Liver (tissue), 9 donors: ENCODE results near the gene PLD2. TPM values are rescaled to one million over a fixed set of nuclear protein-coding genes. Genes with fewer than 3 reads are reported as not detected.

ENCODE experiments used
- DNase-seq: peaks from one replicate; pipeline ENCODE4 v3.0.0-alpha.2; 2017; ENCODE audit warnings: low spot score
- H3K27ac ChIP-seq, 2 donors: one replicate each; pipeline ENCODE4 v1.7.0; 2013; ENCODE audit warnings: inconsistent platforms in 2 of 2, low read length in 2 of 2, control low read depth in 1 of 2, low read depth in 1 of 2, mild to moderate bottlenecking in 1 of 2
- H3K27me3 ChIP-seq, 4 donors: one replicate each; pipeline versions ENCODE4 v1.6.1 to v1.7.0; 2013; ENCODE audit warnings: low read length in 3 of 4, inconsistent platforms in 1 of 4, mild to moderate bottlenecking in 1 of 4, moderate library complexity in 1 of 4; ENCODE audit not compliant: control insufficient read depth in 4 of 4, insufficient read depth in 4 of 4
- H3K36me3 ChIP-seq, 4 donors: one replicate each; pipeline versions ENCODE4 v1.6.1 to v1.7.0; 2013; ENCODE audit warnings: low read length in 3 of 4, mild to moderate bottlenecking in 3 of 4, low read depth in 1 of 4, moderate library complexity in 1 of 4; ENCODE audit not compliant: control insufficient read depth in 4 of 4, insufficient read depth in 3 of 4
- H3K4me1 ChIP-seq, 4 donors: one replicate each; pipeline versions ENCODE4 v1.6.1 to v1.7.0; 2013; ENCODE audit warnings: low read length in 3 of 4, mild to moderate bottlenecking in 3 of 4, moderate library complexity in 1 of 4; ENCODE audit not compliant: control insufficient read depth in 4 of 4, insufficient read depth in 4 of 4
- H3K4me3 ChIP-seq, 3 donors: one replicate each; pipeline versions ENCODE4 v1.6.1 to v1.7.0; 2013; ENCODE audit warnings: low read length in 3 of 3, control low read depth in 1 of 3, low read depth in 1 of 3, mild to moderate bottlenecking in 1 of 3
- H3K9ac ChIP-seq, 2 donors: one replicate each; pipeline ENCODE4 v1.7.0; 2013; ENCODE audit warnings: low read length in 2 of 2, mild to moderate bottlenecking in 2 of 2, moderate library complexity in 2 of 2, control low read depth in 1 of 2, low read depth in 1 of 2
- H3K9me3 ChIP-seq, 4 donors: one replicate each; pipeline versions ENCODE4 v1.6.1 to v1.7.0; 2013; ENCODE audit warnings: low read length in 3 of 4; ENCODE audit not compliant: control insufficient read depth in 4 of 4
- EGR1 ChIP-seq, 2 donors: IDR thresholded peaks; 2 replicates each; pipeline ENCODE4 v1.6.1; 2016 to 2018; ENCODE audit warnings: antibody characterized with exemption in 2 of 2, low read depth in 2 of 2
- FOXA1 ChIP-seq: IDR thresholded peaks from 2 replicates; pipeline ENCODE4 v1.6.1; 2016; ENCODE audit warnings: antibody characterized with exemption
- FOXA2 ChIP-seq: IDR thresholded peaks from 2 replicates; pipeline ENCODE4 v1.6.1; 2016; ENCODE audit warnings: antibody characterized with exemption
- GABPA ChIP-seq, 2 donors: IDR thresholded peaks in 1 of 2; conservative IDR thresholded peaks in 1 of 2; 2 replicates each; pipeline ENCODE4 v1.6.1; 2016; ENCODE audit warnings: antibody characterized with exemption in 2 of 2, mild to moderate bottlenecking in 1 of 2, moderate library complexity in 1 of 2
- HNF4A ChIP-seq, 2 donors: conservative IDR thresholded peaks; 2 replicates each; pipeline ENCODE4 v1.6.1; 2016; ENCODE audit warnings: antibody characterized with exemption in 2 of 2, mild to moderate bottlenecking in 2 of 2
- HNF4G ChIP-seq: IDR thresholded peaks from 2 replicates; pipeline ENCODE4 v1.6.1; 2016; ENCODE audit warnings: antibody characterized with exemption
- JUND ChIP-seq, 2 donors: IDR thresholded peaks; 2 replicates each; pipeline ENCODE4 v1.6.1; 2016; ENCODE audit warnings: antibody characterized with exemption in 2 of 2
- NR2F2 ChIP-seq: IDR thresholded peaks from 2 replicates; pipeline ENCODE4 v1.6.1; 2016; ENCODE audit warnings: antibody characterized with exemption
- RAD21 ChIP-seq, 2 donors: IDR thresholded peaks; 2 replicates each; pipeline ENCODE4 v1.6.1; 2016; ENCODE audit warnings: antibody characterized with exemption in 2 of 2, mild to moderate bottlenecking in 2 of 2
- RXRA ChIP-seq, 2 donors: IDR thresholded peaks; 2 replicates each; pipeline ENCODE4 v1.6.1; 2017 to 2018; ENCODE audit warnings: antibody characterized with exemption in 2 of 2, mild to moderate bottlenecking in 1 of 2
- SP1 ChIP-seq: IDR thresholded peaks from 2 replicates; pipeline ENCODE4 v1.6.1; 2018; ENCODE audit warnings: antibody characterized with exemption, mild to moderate bottlenecking
- TAF1 ChIP-seq: conservative IDR thresholded peaks from 2 replicates; pipeline ENCODE4 v1.6.1; 2016; ENCODE audit warnings: antibody characterized with exemption, mild to moderate bottlenecking
- YY1 ChIP-seq: IDR thresholded peaks from 2 replicates; pipeline ENCODE4 v1.6.1; 2016; ENCODE audit warnings: antibody characterized with exemption, mild to moderate bottlenecking
- WGBS: extraction: QIAGEN DNeasy Blood & Tissue Kit; methylation state at CpG from one replicate; pipeline ENCODE4 v1.1.7; 2013; 5-methylcytosine and 5-hydroxymethylcytosine counted together
- polyA plus RNA-seq, 2 donors: library from polyadenylated mRNA; stranded (reverse) in 1 of 2; unstranded in 1 of 2; fragments of 200-250 nt in 1 of 2; fragments of >200 nt in 1 of 2; fragmentation: Nextera tagmentation in 1 of 2; extraction: Ambion mirVana in 1 of 2; gene quantifications; one replicate each; pipeline versions ENCODE4 v1.2.1 to v1.2.3, GENCODE V29; 2013 to 2015
- total RNA-seq, 2 donors: library from RNA; depleted of rRNA; stranded (reverse); fragments of >200 nt; gene quantifications; one replicate each; pipeline ENCODE4 v1.2.3, GENCODE V29; 2014
- TF ChIP-seq, protein P1 (sequence below): IDR thresholded peaks from 2 replicates; pipeline ENCODE4 v1.6.1; 2016; ENCODE audit warnings: antibody characterized with exemption
- TF ChIP-seq, protein P2 (sequence below): IDR thresholded peaks from 2 replicates; pipeline ENCODE4 v1.6.1; 2016; ENCODE audit warnings: antibody characterized with exemption, mild to moderate bottlenecking
- TF ChIP-seq, protein P3 (sequence below): IDR thresholded peaks from 2 replicates; pipeline ENCODE4 v1.6.1; 2016; ENCODE audit warnings: antibody characterized with exemption
- TF ChIP-seq, protein P4 (sequence below): fragments of 150-350 bp; IDR thresholded peaks from 2 replicates; pipeline ENCODE4 v1.5.1; 2017; ENCODE audit warnings: improper control_type of control experiment, low read depth, low read length; ENCODE audit not compliant: missing input control
- TF ChIP-seq, protein P5 (sequence below): IDR thresholded peaks from 2 replicates; pipeline ENCODE4 v1.6.1; 2016; ENCODE audit warnings: antibody characterized with exemption
- donor health status: healthy.
- donor health status: healthy.
- donor health status: healthy.
- donor health status: healthy.
- donor health status: healthy.

PLD2 gene
- total and polyA plus RNA-seq, 4 donors, result 3.5 to 15.8 (median 5.8) TPM

DNA sequence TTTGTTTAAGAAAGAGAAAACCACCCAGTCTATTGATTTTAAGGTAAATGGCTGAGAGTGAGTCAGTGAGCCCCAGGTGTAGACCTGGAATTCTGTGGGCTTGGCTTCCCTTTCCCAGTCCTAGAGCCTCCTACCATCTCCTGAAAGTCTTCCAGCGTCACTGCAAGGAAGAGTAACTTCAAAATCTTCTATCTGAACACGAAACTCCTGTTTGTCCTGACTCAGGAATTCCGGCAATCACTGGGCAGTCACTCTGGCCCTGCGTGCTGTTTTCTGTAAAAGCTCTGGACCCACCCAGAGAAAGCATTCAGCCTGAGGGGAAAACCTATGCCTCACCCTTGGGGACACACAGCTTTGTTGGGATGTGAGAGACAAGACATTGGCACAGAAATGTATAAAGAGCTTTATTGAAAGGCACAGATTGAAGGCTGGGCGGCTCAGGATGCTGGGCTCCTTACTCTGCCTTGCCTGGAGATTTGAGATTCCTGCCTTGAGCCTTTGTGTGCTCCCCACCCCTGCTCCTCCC is 42.1 kb downstream of the PLD2 start:
- H3K9me3 ChIP-seq, result no peaks in the 10 kb centered on the region
- no peak for DNase-seq
- no peak overlapping the region for H3K4me3 ChIP-seq
- no peak overlapping the region for H3K27ac ChIP-seq
- TF ChIP-seq SP1, result no peak
- TF ChIP-seq, protein P1, sequence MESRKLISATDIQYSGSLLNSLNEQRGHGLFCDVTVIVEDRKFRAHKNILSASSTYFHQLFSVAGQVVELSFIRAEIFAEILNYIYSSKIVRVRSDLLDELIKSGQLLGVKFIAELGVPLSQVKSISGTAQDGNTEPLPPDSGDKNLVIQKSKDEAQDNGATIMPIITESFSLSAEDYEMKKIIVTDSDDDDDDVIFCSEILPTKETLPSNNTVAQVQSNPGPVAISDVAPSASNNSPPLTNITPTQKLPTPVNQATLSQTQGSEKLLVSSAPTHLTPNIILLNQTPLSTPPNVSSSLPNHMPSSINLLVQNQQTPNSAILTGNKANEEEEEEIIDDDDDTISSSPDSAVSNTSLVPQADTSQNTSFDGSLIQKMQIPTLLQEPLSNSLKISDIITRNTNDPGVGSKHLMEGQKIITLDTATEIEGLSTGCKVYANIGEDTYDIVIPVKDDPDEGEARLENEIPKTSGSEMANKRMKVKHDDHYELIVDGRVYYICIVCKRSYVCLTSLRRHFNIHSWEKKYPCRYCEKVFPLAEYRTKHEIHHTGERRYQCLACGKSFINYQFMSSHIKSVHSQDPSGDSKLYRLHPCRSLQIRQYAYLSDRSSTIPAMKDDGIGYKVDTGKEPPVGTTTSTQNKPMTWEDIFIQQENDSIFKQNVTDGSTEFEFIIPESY, result no peak
- TF ChIP-seq, protein P2, sequence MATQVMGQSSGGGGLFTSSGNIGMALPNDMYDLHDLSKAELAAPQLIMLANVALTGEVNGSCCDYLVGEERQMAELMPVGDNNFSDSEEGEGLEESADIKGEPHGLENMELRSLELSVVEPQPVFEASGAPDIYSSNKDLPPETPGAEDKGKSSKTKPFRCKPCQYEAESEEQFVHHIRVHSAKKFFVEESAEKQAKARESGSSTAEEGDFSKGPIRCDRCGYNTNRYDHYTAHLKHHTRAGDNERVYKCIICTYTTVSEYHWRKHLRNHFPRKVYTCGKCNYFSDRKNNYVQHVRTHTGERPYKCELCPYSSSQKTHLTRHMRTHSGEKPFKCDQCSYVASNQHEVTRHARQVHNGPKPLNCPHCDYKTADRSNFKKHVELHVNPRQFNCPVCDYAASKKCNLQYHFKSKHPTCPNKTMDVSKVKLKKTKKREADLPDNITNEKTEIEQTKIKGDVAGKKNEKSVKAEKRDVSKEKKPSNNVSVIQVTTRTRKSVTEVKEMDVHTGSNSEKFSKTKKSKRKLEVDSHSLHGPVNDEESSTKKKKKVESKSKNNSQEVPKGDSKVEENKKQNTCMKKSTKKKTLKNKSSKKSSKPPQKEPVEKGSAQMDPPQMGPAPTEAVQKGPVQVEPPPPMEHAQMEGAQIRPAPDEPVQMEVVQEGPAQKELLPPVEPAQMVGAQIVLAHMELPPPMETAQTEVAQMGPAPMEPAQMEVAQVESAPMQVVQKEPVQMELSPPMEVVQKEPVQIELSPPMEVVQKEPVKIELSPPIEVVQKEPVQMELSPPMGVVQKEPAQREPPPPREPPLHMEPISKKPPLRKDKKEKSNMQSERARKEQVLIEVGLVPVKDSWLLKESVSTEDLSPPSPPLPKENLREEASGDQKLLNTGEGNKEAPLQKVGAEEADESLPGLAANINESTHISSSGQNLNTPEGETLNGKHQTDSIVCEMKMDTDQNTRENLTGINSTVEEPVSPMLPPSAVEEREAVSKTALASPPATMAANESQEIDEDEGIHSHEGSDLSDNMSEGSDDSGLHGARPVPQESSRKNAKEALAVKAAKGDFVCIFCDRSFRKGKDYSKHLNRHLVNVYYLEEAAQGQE, result no peak
- TF ChIP-seq, protein P3, sequence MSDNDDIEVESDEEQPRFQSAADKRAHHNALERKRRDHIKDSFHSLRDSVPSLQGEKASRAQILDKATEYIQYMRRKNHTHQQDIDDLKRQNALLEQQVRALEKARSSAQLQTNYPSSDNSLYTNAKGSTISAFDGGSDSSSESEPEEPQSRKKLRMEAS, result no peak
- TF ChIP-seq GABPA (IDR thresholded peaks at IDR 0.05 in 1 of 2, conservative IDR thresholded peaks at IDR 0.05 in 1 of 2), result no peak
- no peak for TF ChIP-seq FOXA1
- TF ChIP-seq YY1, result no peak
- TF ChIP-seq EGR1 (IDR thresholded peaks at IDR 0.05; ENCODE audit: low read depth in 2 of 2), result no peak
- no peak for TF ChIP-seq JUND (IDR thresholded peaks at IDR 0.05)
- TF ChIP-seq TAF1, result no peak
- no peak for TF ChIP-seq HNF4A (conservative IDR thresholded peaks at IDR 0.05)
- TF ChIP-seq, protein P4, sequence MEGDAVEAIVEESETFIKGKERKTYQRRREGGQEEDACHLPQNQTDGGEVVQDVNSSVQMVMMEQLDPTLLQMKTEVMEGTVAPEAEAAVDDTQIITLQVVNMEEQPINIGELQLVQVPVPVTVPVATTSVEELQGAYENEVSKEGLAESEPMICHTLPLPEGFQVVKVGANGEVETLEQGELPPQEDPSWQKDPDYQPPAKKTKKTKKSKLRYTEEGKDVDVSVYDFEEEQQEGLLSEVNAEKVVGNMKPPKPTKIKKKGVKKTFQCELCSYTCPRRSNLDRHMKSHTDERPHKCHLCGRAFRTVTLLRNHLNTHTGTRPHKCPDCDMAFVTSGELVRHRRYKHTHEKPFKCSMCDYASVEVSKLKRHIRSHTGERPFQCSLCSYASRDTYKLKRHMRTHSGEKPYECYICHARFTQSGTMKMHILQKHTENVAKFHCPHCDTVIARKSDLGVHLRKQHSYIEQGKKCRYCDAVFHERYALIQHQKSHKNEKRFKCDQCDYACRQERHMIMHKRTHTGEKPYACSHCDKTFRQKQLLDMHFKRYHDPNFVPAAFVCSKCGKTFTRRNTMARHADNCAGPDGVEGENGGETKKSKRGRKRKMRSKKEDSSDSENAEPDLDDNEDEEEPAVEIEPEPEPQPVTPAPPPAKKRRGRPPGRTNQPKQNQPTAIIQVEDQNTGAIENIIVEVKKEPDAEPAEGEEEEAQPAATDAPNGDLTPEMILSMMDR, result no peak
- TF ChIP-seq HNF4G, result no peak
- no peak for TF ChIP-seq FOXA2
- TF ChIP-seq RAD21 (IDR thresholded peaks at IDR 0.05), result no peak
- TF ChIP-seq NR2F2, result no peak
- TF ChIP-seq, protein P5, sequence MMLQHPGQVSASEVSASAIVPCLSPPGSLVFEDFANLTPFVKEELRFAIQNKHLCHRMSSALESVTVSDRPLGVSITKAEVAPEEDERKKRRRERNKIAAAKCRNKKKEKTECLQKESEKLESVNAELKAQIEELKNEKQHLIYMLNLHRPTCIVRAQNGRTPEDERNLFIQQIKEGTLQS, result no peak
- no peak for TF ChIP-seq RXRA (IDR thresholded peaks at IDR 0.05)
- H3K27me3 ChIP-seq, result no peaks in the 10 kb centered on the region
- no peak overlapping the region for H3K9ac ChIP-seq
- H3K36me3 ChIP-seq, result no peaks in the 10 kb centered on the region
- H3K4me1 ChIP-seq, result peaks cover 0 to 1% (median 0%) of the 10 kb centered on the region in 4 donors
- WGBS, result 86% methylated on average over 5 of the region's 5 CpGs
